Effector memory CD4-positive, alpha-beta T cell (primary cell): Measurements from ENCODE around the gene PLCB1.

Experiments used
- DNase-seq, 3 donors: peaks; one replicate each; pipeline ENCODE4 v3.0.0-alpha.2; 2020
- H3K27ac ChIP-seq: 2 replicates; pipeline ENCODE4 v1.7.0; 2013; ENCODE audit warnings: mild to moderate bottlenecking, low read length, moderate library complexity; ENCODE audit not compliant: insufficient read depth, poor library complexity, severe bottlenecking
- H3K27me3 ChIP-seq: replicated peaks from 2 replicates; pipeline ENCODE4 v1.7.0; 2013; ENCODE audit warnings: mild to moderate bottlenecking, low read length; ENCODE audit not compliant: insufficient read depth, control insufficient read depth, poor library complexity, severe bottlenecking
- H3K36me3 ChIP-seq: 2 replicates; pipeline ENCODE4 v1.7.0; 2013; ENCODE audit warnings: mild to moderate bottlenecking, low read length, moderate library complexity; ENCODE audit not compliant: control insufficient read depth, insufficient read depth
- H3K4me1 ChIP-seq: 2 replicates; pipeline ENCODE4 v1.7.0; 2013; ENCODE audit warnings: low read length, mild to moderate bottlenecking; ENCODE audit not compliant: control insufficient read depth, insufficient read depth, poor library complexity, severe bottlenecking
- H3K4me3 ChIP-seq: 2 replicates; pipeline ENCODE4 v1.7.0; 2013; ENCODE audit warnings: low read length, low read depth, mild to moderate bottlenecking; ENCODE audit not compliant: insufficient read depth, poor library complexity, severe bottlenecking
- H3K9me3 ChIP-seq: 2 replicates; pipeline ENCODE4 v1.7.0; 2013; ENCODE audit warnings: mild to moderate bottlenecking, low read length, moderate library complexity; ENCODE audit not compliant: control insufficient read depth

PLCB1 gene

GRCh38 chr20:8798505-8798904 lies 666.4 kb downstream of the PLCB1 start:
- no peak overlapping the region for H3K4me3 ChIP-seq
- no peaks in the 10 kb centered on the region for H3K36me3 ChIP-seq
- no peak overlapping the region for H3K27ac ChIP-seq
- H3K9me3 ChIP-seq, result no peaks in the 10 kb centered on the region
- no peaks in the 10 kb centered on the region for H3K27me3 ChIP-seq
- H3K4me1 ChIP-seq, result no peaks in the 10 kb centered on the region
- DNase-seq, result no peak

DNA sequence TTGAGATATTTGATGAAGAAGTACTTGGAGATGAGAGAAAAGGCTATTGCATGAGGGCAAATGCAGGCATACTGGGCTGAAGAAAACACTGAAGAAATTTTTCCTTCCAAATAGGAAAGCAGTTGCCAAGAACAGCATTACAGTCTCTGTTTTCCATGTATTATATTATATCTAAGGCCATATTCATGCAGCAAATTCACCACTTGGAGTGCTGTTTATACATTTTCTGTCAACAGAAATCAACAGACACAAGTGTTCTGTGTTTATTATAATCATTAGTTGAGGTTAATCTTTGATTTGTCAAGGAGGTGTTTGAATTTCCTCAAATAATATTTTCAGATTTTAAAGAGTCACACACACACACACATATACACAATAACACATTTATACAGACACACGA lies 668.0 kb downstream of the PLCB1 start:
- H3K4me3 ChIP-seq, result no peak overlapping the region
- H3K27me3 ChIP-seq, result no peaks in the 10 kb centered on the region
- H3K36me3 ChIP-seq, result no peaks in the 10 kb centered on the region
- H3K9me3 ChIP-seq, result no peaks in the 10 kb centered on the region
- no peaks in the 10 kb centered on the region for H3K4me1 ChIP-seq
- no peak overlapping the region for H3K27ac ChIP-seq
- DNase-seq, result no peak

- Histone ChIP-seq H3K36me3 (no peaks in the 10 kb centered on the region), H3K9me3 (no peaks in the 10 kb centered on the region), H3K27me3 (no peaks in the 10 kb centered on the region), H3K27ac (no peak overlapping the region), H3K4me3 (no peak overlapping the region), H3K4me1 (no peaks in the 10 kb centered on the region)
- DNase-seq, result no peak
Observed at GRCh38 chr20:8801686-8802085, 669.6 kb downstream of the PLCB1 start.

DNA sequence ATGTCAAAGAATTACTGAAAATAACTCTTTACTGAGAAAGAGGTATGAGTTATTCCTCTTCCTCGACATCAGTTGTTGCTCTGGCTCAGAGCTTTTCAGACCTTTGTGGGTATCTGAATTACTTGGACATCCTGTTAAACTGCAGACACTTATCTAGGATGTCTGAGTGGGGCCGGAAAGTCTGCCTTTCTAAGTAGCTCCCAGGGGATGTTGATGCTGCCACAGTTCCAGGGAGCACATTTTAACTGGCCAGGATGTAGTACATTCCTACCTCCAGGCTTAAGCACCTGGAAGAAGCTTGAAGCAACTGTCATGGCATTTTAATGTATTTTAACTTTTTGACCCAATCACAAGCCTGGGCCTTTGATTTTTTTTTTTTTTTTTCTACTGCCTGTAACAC lies 671.0 kb downstream of the PLCB1 start:
- Histone ChIP-seq H3K4me1 (no peaks in the 10 kb centered on the region), H3K4me3 (no peak overlapping the region), H3K27me3 (no peaks in the 10 kb centered on the region), H3K27ac (no peak overlapping the region), H3K9me3 (no peaks in the 10 kb centered on the region), H3K36me3 (no peaks in the 10 kb centered on the region)
- DNase-seq, result no peak

- no peaks in the 10 kb centered on the region for H3K9me3 ChIP-seq
Observed at GRCh38 chr20:8803941-8804340, 671.9 kb downstream of the PLCB1 start.

GRCh38 chr20:8805737-8806442 lies 673.8 kb downstream of the PLCB1 start:
- Histone ChIP-seq H3K4me3 (no peak overlapping the region), H3K4me1 (no peaks in the 10 kb centered on the region), H3K27me3 (no peaks in the 10 kb centered on the region), H3K9me3 (no peaks in the 10 kb centered on the region), H3K36me3 (no peaks in the 10 kb centered on the region), H3K27ac (no peak overlapping the region)
- DNase-seq, result no peak

More at GRCh38 chr20:8803941-8804340, 671.9 kb downstream of the PLCB1 start:
- Histone ChIP-seq H3K27ac (no peak overlapping the region), H3K4me1 (no peaks in the 10 kb centered on the region), H3K27me3 (no peaks in the 10 kb centered on the region), H3K4me3 (no peak overlapping the region), H3K36me3 (no peaks in the 10 kb centered on the region)
- no peak for DNase-seq

DNA sequence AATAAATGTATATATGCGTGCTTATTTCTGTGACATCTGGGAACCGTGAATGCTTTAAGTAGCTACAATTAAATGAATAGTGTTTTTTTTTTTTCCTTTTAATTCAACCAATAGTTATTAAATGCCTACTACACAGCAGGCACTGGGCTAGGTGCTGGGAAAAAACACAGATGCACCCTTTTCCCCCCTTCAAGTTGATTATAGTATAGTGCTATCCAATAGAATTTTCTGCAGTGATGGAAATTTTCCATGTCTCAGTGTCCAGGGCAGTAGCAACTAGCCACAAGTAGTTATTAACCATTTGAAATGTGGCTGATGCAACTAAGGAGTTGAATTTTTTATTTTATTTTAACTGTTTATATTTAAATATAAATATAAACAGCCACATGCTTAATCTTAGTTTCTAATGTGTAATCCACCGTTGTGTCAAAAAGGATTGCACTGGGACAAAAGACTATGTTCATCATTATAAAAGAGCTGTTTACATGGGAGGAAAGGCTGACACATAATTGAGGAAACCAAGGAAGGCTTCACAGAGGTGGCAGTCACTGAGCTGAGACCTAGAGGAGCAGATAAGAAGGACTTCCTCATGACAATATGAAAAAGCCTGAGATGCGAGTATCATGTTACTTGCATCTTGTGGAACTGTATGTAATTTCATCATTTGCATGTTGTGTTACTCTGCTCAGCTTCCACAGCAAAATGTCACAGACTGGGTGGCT lies 675.6 kb downstream of the PLCB1 start:
- Histone ChIP-seq H3K27ac (no peak overlapping the region), H3K4me1 (no peaks in the 10 kb centered on the region)

GRCh38 chr20:8808202-8808535 lies 676.1 kb downstream of the PLCB1 start:
- no peaks in the 10 kb centered on the region for H3K27me3 ChIP-seq
- no peaks in the 10 kb centered on the region for H3K4me1 ChIP-seq
- H3K36me3 ChIP-seq, result no peaks in the 10 kb centered on the region
- H3K4me3 ChIP-seq, result no peak overlapping the region
- no peaks in the 10 kb centered on the region for H3K9me3 ChIP-seq
- no peak overlapping the region for H3K27ac ChIP-seq
- no peak for DNase-seq

More for the DNA sequence above, 675.6 kb downstream of the PLCB1 start:
- Histone ChIP-seq H3K4me3 (no peak overlapping the region), H3K27me3 (no peaks in the 10 kb centered on the region), H3K9me3 (no peaks in the 10 kb centered on the region), H3K36me3 (no peaks in the 10 kb centered on the region)
- no peak for DNase-seq

GRCh38 chr20:8809107-8809953 lies 677.3 kb downstream of the PLCB1 start:
- Histone ChIP-seq H3K36me3 (no peaks in the 10 kb centered on the region), H3K9me3 (no peaks in the 10 kb centered on the region), H3K27me3 (no peaks in the 10 kb centered on the region), H3K4me1 (no peaks in the 10 kb centered on the region), H3K27ac (no peak overlapping the region), H3K4me3 (no peak overlapping the region)
- no peak for DNase-seq
